Loucy (cell line): Measurements from ENCODE around the gene HNRNPF.

Source experiments
- H2AFZ ChIP-seq: fragments of 200-600 bp; sonication (generic); 2 replicates; pipeline ENCODE4 v1.6.0; 2016; ENCODE audit warnings: antibody characterized with exemption, mild to moderate bottlenecking, low read length, moderate library complexity
- H3F3A ChIP-seq: fragments of 200-600 bp; 2 replicates; pipeline ENCODE4 v1.6.0; 2016; ENCODE audit warnings: antibody characterized with exemption, low read depth, mild to moderate bottlenecking
- H3K27me3 ChIP-seq: fragments of 200-600 bp; sonication (generic); 2 replicates; pipeline ENCODE4 v1.6.1; 2014; ENCODE audit warnings: low read length, mild to moderate bottlenecking; ENCODE audit not compliant: insufficient read depth, poor library complexity, severe bottlenecking
- H3K36me3 ChIP-seq: fragments of 200-600 bp; sonication (generic); 2 replicates; pipeline ENCODE4 v1.6.1; 2016; ENCODE audit warnings: low read length; ENCODE audit not compliant: insufficient read depth
- H3K4me1 ChIP-seq: fragments of 200-600 bp; sonication (generic); 2 replicates; pipeline ENCODE4 v1.5.1; 2014; ENCODE audit warnings: low read length, mild to moderate bottlenecking; ENCODE audit not compliant: insufficient read depth, poor library complexity, severe bottlenecking
- H3K4me2 ChIP-seq: fragments of 200-600 bp; sonication (generic); 2 replicates; pipeline ENCODE4 v1.6.0; 2014; ENCODE audit warnings: antibody characterized with exemption, low read length, low read depth, mild to moderate bottlenecking; ENCODE audit not compliant: poor library complexity, severe bottlenecking
- H3K4me3 ChIP-seq: fragments of 200-600 bp; sonication (generic); 2 replicates; pipeline ENCODE4 v1.5.1; 2014; ENCODE audit warnings: low read length, mild to moderate bottlenecking, mixed read lengths; ENCODE audit not compliant: poor library complexity, severe bottlenecking
- H3K79me2 ChIP-seq: fragments of 200-600 bp; sonication (generic); 2 replicates; pipeline ENCODE4 v1.6.1; 2014; ENCODE audit warnings: low read length; ENCODE audit not compliant: insufficient read depth
- H3K9ac ChIP-seq: fragments of 200-600 bp; sonication (generic); 2 replicates; pipeline ENCODE4 v1.6.0; 2014; ENCODE audit warnings: mild to moderate bottlenecking, low read depth, low read length, moderate library complexity; ENCODE audit not compliant: poor library complexity, severe bottlenecking
- H3K9me2 ChIP-seq: fragments of 200-600 bp; sonication (generic); replicated peaks from 2 replicates; pipeline ENCODE4 v1.6.1; 2016; ENCODE audit warnings: low read depth, low read length, mixed read lengths
- H3K9me3 ChIP-seq: fragments of 200-600 bp; sonication (generic); 2 replicates; pipeline ENCODE4 v1.6.1; 2014; ENCODE audit warnings: mild to moderate bottlenecking, antibody characterized with exemption, low read length, low read depth; ENCODE audit not compliant: insufficient read depth
- H4K20me1 ChIP-seq: fragments of 200-600 bp; sonication (generic); 2 replicates; pipeline ENCODE4 v1.6.0; 2014; ENCODE audit warnings: antibody characterized with exemption, low read length, mild to moderate bottlenecking; ENCODE audit not compliant: insufficient read depth, poor library complexity, severe bottlenecking
- CTCF ChIP-seq: fragments of 200-600 bp; sonication (generic); conservative IDR thresholded peaks from 2 replicates; pipeline ENCODE4 v1.5.1; 2014; ENCODE audit warnings: mild to moderate bottlenecking, antibody characterized with exemption, low read length
- EZH2phosphoT487 ChIP-seq: fragments of 200-600 bp; IDR thresholded peaks from 2 replicates; pipeline ENCODE4 v1.6.1; 2018; ENCODE audit warnings: antibody characterized with exemption, mild to moderate bottlenecking, moderate library complexity, borderline replicate concordance

Gene HNRNPF

GRCh38 chr10:43444897-43445466, 36.0 kb upstream of the HNRNPF start:
- no peak for TF ChIP-seq EZH2phosphoT487
- no peak for TF ChIP-seq CTCF
- H3K9me2 ChIP-seq = no peaks in the 10 kb centered on the region
- H2AFZ ChIP-seq = no peak overlapping the region
- no peaks in the 10 kb centered on the region for H3K9me3 ChIP-seq
- no peak overlapping the region for H3K9ac ChIP-seq
- no peaks in the 10 kb centered on the region for H3K36me3 ChIP-seq
- no peaks in the 10 kb centered on the region for H3K4me1 ChIP-seq
- H3K27me3 ChIP-seq = no peaks in the 10 kb centered on the region
- H3K79me2 ChIP-seq = no peaks in the 10 kb centered on the region
- no peaks in the 10 kb centered on the region for H4K20me1 ChIP-seq
- H3K4me2 ChIP-seq = no peak overlapping the region
- no peak overlapping the region for H3K4me3 ChIP-seq
- no peaks in the 10 kb centered on the region for H3F3A ChIP-seq

- H3K4me2 ChIP-seq = no peak overlapping the region
- no peaks in the 10 kb centered on the region for H3K4me1 ChIP-seq
- TF ChIP-seq EZH2phosphoT487 = no peak
- no peak for TF ChIP-seq CTCF
- H3F3A ChIP-seq = no peaks in the 10 kb centered on the region
- H3K9me2 ChIP-seq = no peaks in the 10 kb centered on the region
- H4K20me1 ChIP-seq = no peaks in the 10 kb centered on the region
- no peaks in the 10 kb centered on the region for H3K27me3 ChIP-seq
- no peaks in the 10 kb centered on the region for H3K36me3 ChIP-seq
- H3K9me3 ChIP-seq = no peaks in the 10 kb centered on the region
- no peak overlapping the region for H3K4me3 ChIP-seq
- no peak overlapping the region for H2AFZ ChIP-seq
- no peaks in the 10 kb centered on the region for H3K79me2 ChIP-seq
- H3K9ac ChIP-seq = no peak overlapping the region
These were observed 35.3 kb upstream of the HNRNPF start for GRCh38 chr10:43444323-43444722.

- Histone ChIP-seq H3K4me3 (no peak overlapping the region), H3K9me2 (no peaks in the 10 kb centered on the region), H3F3A (no peaks in the 10 kb centered on the region), H3K36me3 (no peaks in the 10 kb centered on the region), H3K9ac (no peak overlapping the region), H3K4me1 (peaks cover 5% of the 10 kb centered on the region), H3K9me3 (no peaks in the 10 kb centered on the region), H2AFZ (no peak overlapping the region), H3K4me2 (no peak overlapping the region), H3K27me3 (no peaks in the 10 kb centered on the region), H3K79me2 (peaks cover 8% of the 10 kb centered on the region; the same call in 1 of the 2 replicates), H4K20me1 (no peaks in the 10 kb centered on the region)
- no peak for TF ChIP-seq CTCF
- no peak for TF ChIP-seq EZH2phosphoT487
These were observed 31.6 kb upstream of the HNRNPF start for GRCh38 chr10:43440463-43441134.
